ENCODE measurements around the gene ADNP. TPM values are rescaled to one million over a fixed set of nuclear protein-coding genes. Genes with fewer than 3 reads are reported as not detected.
A peak's percentile ranks its signal among the peaks of the same experiment; 100 is the strongest.

ADNP gene
- total RNA-seq, 2 donors from 2014 or later: 62.3 to 72.2 TPM

DNA sequence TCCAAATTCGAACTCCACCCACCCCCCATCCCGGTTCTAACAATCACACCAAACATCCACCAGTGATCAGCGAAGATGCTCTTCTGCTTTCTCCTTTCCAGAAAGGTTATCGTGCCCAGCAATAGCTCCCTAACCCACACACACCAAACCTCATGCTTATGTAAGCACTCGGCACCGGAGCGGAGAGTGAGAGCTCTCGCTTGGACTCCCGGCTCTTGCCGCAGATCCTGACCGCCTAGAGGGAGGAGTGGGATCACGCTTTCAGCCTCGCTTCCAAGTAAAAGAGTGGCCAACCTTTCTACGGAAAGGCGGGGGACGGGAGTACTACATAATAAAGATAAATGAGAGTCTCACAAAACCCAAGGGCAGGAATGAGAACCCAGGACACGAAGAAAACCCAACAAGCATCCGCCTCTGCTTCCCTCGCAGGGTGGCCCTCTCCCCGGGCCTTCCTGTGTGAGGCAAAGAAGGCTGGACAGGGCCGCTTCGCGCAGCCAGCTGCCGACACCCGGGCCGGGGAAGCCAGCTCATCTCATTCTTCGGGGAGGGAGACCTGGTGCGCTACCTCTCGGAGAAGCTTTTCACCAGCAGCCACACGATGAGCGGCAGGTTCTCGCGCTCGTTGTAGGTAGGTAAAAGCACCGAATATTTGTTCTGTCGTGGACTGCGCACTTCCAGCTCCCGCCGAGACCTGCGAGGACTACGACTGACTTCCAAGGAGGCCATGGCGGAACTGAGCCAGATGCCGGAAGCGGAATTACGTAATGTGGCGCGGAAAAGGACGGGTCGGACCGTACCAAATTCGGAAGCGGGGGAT lies 26.8 kb upstream of the ADNP start, which contains the start of gene DPM1:
Gene DPM1, minus strand, starts transcription at position 735 of the 817 bp plus-strand sequence. Its CDS starts 9 bp downstream, at position 726.
- peaks cover 79% of the 10 kb centered on the region for H3K4me1 Mint-ChIP-seq (ENCODE audit: low read depth)
- no peaks in the 10 kb centered on the region for H3K9me3 Mint-ChIP-seq
- DNase-seq (peak; percentile 89), ATAC-seq (replicated peaks in 1 of 2) (peak; percentile 86 to 88)
- H3K4me3 Mint-ChIP-seq: peak within 1 kb of the TSS; percentile 91 to 98
- H3K27ac Mint-ChIP-seq: peak within 1 kb of the TSS; percentile 99
- no peaks in the 10 kb centered on the region for H3K27me3 Mint-ChIP-seq (ENCODE audit: low read depth)
- H3K36me3 Mint-ChIP-seq (ENCODE audit: insufficient read depth in 2 of 2): peaks cover 7 to 18% of the 10 kb centered on the region in 2 donors

- Mint-ChIP-seq H3K27me3 (ENCODE audit: low read depth) (no peaks in the 10 kb centered on the region), H3K27ac (peak overlapping the region; percentile 99), H3K4me3 (peak overlapping the region; percentile 91 to 98), H3K36me3 (ENCODE audit: insufficient read depth in 2 of 2) (peaks cover 7 to 20% of the 10 kb centered on the region in 2 donors), H3K4me1 (ENCODE audit: low read depth) (peaks cover 72% of the 10 kb centered on the region), H3K9me3 (no peaks in the 10 kb centered on the region)
- ATAC-seq (replicated peaks in 1 of 2) (no peak), DNase-seq (no peak)
Observed at GRCh38 chr20:50957276-50957675, 26.0 kb upstream of the ADNP start.

DNA sequence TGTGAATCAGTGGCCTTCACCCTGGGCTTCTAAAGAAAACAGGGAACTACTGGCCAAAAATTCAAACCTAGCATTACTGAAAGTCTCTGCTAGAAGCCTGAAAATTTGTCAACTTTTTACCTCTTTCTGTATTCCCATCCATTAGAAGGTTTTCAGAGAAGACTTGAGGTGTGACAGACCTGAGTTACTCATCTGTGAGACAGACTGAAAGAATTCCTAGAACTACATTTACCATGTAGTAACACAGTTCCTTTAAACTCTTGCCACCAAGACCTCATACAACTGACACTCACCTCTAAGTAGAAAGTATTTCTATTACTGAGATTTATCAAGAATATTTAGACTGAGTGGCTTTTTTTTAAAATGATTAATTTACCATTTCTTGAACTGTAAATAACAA lies 22.6 kb upstream of the ADNP start:
- H3K27me3 Mint-ChIP-seq (ENCODE audit: low read depth): no peaks in the 10 kb centered on the region
- H3K36me3 Mint-ChIP-seq (ENCODE audit: insufficient read depth in 2 of 2): peaks cover 11 to 35% of the 10 kb centered on the region in 2 donors
- H3K9me3 Mint-ChIP-seq: no peaks in the 10 kb centered on the region
- peak overlapping the region; percentile 68 for H3K27ac Mint-ChIP-seq
- H3K4me1 Mint-ChIP-seq (ENCODE audit: low read depth): peaks cover 42% of the 10 kb centered on the region
- no peak for ATAC-seq (replicated peaks in 1 of 2)
- H3K4me3 Mint-ChIP-seq: no peak overlapping the region
- DNase-seq: no peak

DNA sequence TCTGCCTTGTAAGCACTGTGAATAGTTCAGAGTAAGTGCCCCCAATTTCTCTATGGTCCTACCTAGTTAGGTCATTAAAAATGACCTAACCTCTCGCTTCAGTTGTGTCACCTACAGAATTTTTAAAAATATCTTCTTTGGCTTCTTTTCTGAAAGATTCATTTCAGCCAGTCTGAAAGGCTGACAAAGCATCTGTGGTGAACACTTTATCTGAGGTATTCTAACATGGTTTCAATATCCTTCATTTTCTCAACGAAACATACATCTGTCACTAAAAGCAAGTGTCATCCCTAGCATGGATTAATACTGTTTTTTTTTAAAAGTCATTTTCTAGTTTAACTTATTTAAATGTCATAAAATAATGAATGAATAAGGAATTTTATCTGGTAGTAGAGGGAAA lies 22.0 kb upstream of the ADNP start:
- Mint-ChIP-seq H3K36me3 (ENCODE audit: insufficient read depth in 2 of 2) (peaks cover 10 to 37% of the 10 kb centered on the region in 2 donors), H3K27me3 (ENCODE audit: low read depth) (no peaks in the 10 kb centered on the region)

GRCh38 chr20:50948132-50948785 lies 17.0 kb upstream of the ADNP start:
- no peaks in the 10 kb centered on the region for H3K27me3 Mint-ChIP-seq (ENCODE audit: low read depth)
- no peak for ATAC-seq (replicated peaks in 1 of 2)
- peaks cover 7 to 32% of the 10 kb centered on the region in 2 donors for H3K36me3 Mint-ChIP-seq (ENCODE audit: insufficient read depth in 2 of 2)
- H3K4me3 Mint-ChIP-seq: no peak overlapping the region
- no peak overlapping the region for H3K27ac Mint-ChIP-seq
- H3K4me1 Mint-ChIP-seq (ENCODE audit: low read depth): peaks cover 3% of the 10 kb centered on the region
- no peak for DNase-seq
- no peaks in the 10 kb centered on the region for H3K9me3 Mint-ChIP-seq

More for the DNA sequence above, 22.0 kb upstream of the ADNP start:
- H3K9me3 Mint-ChIP-seq: no peaks in the 10 kb centered on the region
- DNase-seq: no peak
- H3K4me3 Mint-ChIP-seq: no peak overlapping the region
- no peak for ATAC-seq (replicated peaks in 1 of 2)
- peak overlapping the region; percentile 68 for H3K27ac Mint-ChIP-seq
- H3K4me1 Mint-ChIP-seq (ENCODE audit: low read depth): peaks cover 42% of the 10 kb centered on the region

- no peaks in the 10 kb centered on the region for H3K4me1 Mint-ChIP-seq (ENCODE audit: low read depth)
- H3K36me3 Mint-ChIP-seq (ENCODE audit: insufficient read depth in 2 of 2): peaks cover 3 to 13% of the 10 kb centered on the region in 2 donors
- no peak for DNase-seq
- H3K27me3 Mint-ChIP-seq (ENCODE audit: low read depth): no peaks in the 10 kb centered on the region
- no peak for ATAC-seq (replicated peaks in 1 of 2)
- no peaks in the 10 kb centered on the region for H3K9me3 Mint-ChIP-seq
- no peak overlapping the region for H3K27ac Mint-ChIP-seq
- H3K4me3 Mint-ChIP-seq: no peak overlapping the region
Observed at GRCh38 chr20:50943069-50943468, 11.8 kb upstream of the ADNP start.

- DNase-seq: no peak
- H3K27ac Mint-ChIP-seq: no peak overlapping the region
- peaks cover 23% of the 10 kb centered on the region for H3K4me1 Mint-ChIP-seq (ENCODE audit: low read depth)
- H3K27me3 Mint-ChIP-seq (ENCODE audit: low read depth): no peaks in the 10 kb centered on the region
- ATAC-seq (replicated peaks in 1 of 2): no peak
- H3K4me3 Mint-ChIP-seq: no peak overlapping the region
- no peaks in the 10 kb centered on the region for H3K9me3 Mint-ChIP-seq
- peaks cover 10 to 22% of the 10 kb centered on the region in 2 donors for H3K36me3 Mint-ChIP-seq (ENCODE audit: insufficient read depth in 2 of 2)
Observed at GRCh38 chr20:50933589-50933988, 2.4 kb upstream of the ADNP start.

- H3K9me3 Mint-ChIP-seq: no peaks in the 10 kb centered on the region
- H3K36me3 Mint-ChIP-seq (ENCODE audit: insufficient read depth in 2 of 2): peaks cover 12 to 26% of the 10 kb centered on the region in 2 donors
- no peak for DNase-seq
- H3K4me1 Mint-ChIP-seq (ENCODE audit: low read depth): peaks cover 31% of the 10 kb centered on the region
- no peaks in the 10 kb centered on the region for H3K27me3 Mint-ChIP-seq (ENCODE audit: low read depth)
- peak overlapping the region; percentile 88 for H3K27ac Mint-ChIP-seq
- H3K4me3 Mint-ChIP-seq: peak overlapping the region in 1 of 2 donors; percentile 20
- no peak for ATAC-seq (replicated peaks in 1 of 2)
Observed at GRCh38 chr20:50932691-50933280, 1.5 kb upstream of the ADNP start.

- DNase-seq: no peak
- Mint-ChIP-seq H3K4me3 (peak overlapping the region; percentile 85 to 86), H3K9me3 (no peaks in the 10 kb centered on the region), H3K27ac (peak overlapping the region; percentile 88), H3K4me1 (ENCODE audit: low read depth) (peaks cover 38% of the 10 kb centered on the region), H3K27me3 (ENCODE audit: low read depth) (no peaks in the 10 kb centered on the region), H3K36me3 (ENCODE audit: insufficient read depth in 2 of 2) (peaks cover 12 to 32% of the 10 kb centered on the region in 2 donors)
- no peak for ATAC-seq (replicated peaks in 1 of 2)
Observed at GRCh38 chr20:50932016-50932485, 814 bp upstream of the ADNP start.

DNA sequence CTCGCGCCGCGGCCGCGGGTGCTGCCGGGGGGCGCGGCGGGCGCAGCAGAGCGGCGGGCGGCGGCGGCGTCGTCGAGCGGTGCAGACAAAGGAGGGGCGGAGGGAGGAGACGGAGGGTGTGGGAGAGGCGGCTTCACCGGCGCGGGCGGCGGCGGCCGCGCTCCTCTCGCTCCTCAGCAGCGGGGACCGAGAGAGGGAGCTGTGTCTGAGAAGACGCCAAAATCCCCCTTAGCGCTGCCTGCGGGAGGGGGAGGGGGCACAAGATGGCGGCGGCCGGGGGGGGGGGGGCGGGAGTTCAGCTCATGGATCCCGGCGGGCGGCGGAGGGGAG lies 296 bp downstream of the ADNP start:
- DNase-seq: no peak
- H3K4me1 Mint-ChIP-seq (ENCODE audit: low read depth): peaks cover 46% of the 10 kb centered on the region
- H3K36me3 Mint-ChIP-seq (ENCODE audit: insufficient read depth in 2 of 2): peaks cover 12 to 33% of the 10 kb centered on the region in 2 donors
- H3K27me3 Mint-ChIP-seq (ENCODE audit: low read depth): no peaks in the 10 kb centered on the region
- ATAC-seq (replicated peaks in 1 of 2): peak; percentile 47 to 59
- H3K4me3 Mint-ChIP-seq: peak overlapping the region; percentile 85 to 86
- H3K9me3 Mint-ChIP-seq: no peaks in the 10 kb centered on the region
- peak overlapping the region; percentile 68 for H3K27ac Mint-ChIP-seq

- H3K27me3 Mint-ChIP-seq (ENCODE audit: low read depth): no peaks in the 10 kb centered on the region
- H3K4me1 Mint-ChIP-seq (ENCODE audit: low read depth): peaks cover 52% of the 10 kb centered on the region
- peak overlapping the region; percentile 94 to 98 for H3K4me3 Mint-ChIP-seq
- H3K9me3 Mint-ChIP-seq: no peaks in the 10 kb centered on the region
- H3K27ac Mint-ChIP-seq: peak overlapping the region; percentile 99
- peaks cover 12 to 38% of the 10 kb centered on the region in 2 donors for H3K36me3 Mint-ChIP-seq (ENCODE audit: insufficient read depth in 2 of 2)
- DNase-seq (peak; percentile 43 to 56), ATAC-seq (replicated peaks in 1 of 2) (peak in 1 of 2 donors; percentile 8)
Observed at GRCh38 chr20:50930139-50930975, 880 bp downstream of the ADNP start.

DNA sequence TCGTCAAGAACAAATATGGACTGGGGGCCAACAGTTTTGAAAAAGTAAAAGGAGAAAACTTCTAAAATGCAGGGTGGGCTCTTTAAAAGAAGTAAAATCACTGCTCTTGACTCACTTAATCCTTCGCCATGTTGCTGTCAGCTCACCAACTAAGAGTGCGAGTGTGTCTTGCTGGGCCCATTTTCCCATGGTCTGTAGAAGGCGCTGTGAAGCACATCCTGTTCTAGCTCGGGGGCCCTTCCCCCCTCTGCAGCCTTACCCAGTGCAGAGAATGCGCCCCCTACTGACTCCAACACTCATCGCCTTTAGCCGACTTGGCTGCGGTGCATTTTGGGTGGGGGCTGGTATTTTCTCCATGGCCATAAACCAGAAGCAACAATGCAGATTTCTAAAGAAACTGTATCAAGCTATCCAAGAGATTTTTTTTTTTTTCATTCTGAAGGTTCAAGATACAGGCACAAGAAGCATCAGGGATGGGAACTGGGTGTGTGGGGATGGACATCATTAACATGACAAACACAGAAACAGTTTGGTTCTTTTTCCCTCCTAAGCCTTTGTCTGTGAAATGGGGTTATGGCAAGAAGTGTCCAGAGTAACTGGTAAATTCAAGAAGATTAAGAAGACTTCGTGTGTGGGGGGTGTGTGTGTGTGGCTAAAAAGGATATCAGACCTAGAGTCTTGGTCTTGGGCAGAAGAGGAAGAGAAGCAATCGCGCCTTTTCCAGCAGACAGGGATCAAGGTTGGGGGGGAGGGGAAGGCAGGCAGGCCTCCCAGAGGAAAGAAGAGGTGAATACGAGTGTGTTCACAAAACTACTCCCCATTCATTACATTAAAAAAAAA lies 1.7 kb downstream of the ADNP start:
- peak overlapping the region; percentile 94 to 98 for H3K4me3 Mint-ChIP-seq
- peaks cover 60% of the 10 kb centered on the region for H3K4me1 Mint-ChIP-seq (ENCODE audit: low read depth)
- H3K27me3 Mint-ChIP-seq (ENCODE audit: low read depth): no peaks in the 10 kb centered on the region
- ATAC-seq (replicated peaks in 1 of 2): peak; percentile 72 to 76
- DNase-seq: peak; percentile 96
- peaks cover 12 to 41% of the 10 kb centered on the region in 2 donors for H3K36me3 Mint-ChIP-seq (ENCODE audit: insufficient read depth in 2 of 2)
- peak overlapping the region; percentile 99 for H3K27ac Mint-ChIP-seq
- no peaks in the 10 kb centered on the region for H3K9me3 Mint-ChIP-seq
